H1 (cell line): Measurements from ENCODE around the gene DAPK1. TPM values are rescaled to one million over a fixed set of nuclear protein-coding genes. Genes with fewer than 3 reads are reported as not detected.

Experiments
- CBX5 ChIP-seq: fragments of 300-800, 300-1000 bp; sonication (generic); IDR thresholded peaks from 2 replicates; pipeline ENCODE4 v1.7.1; 2016; ENCODE audit warnings: antibody characterized with exemption, low read length, low read depth
- polyA plus RNA-seq, 7 experiments: library from polyadenylated mRNA; depleted of rRNA in 3 of 7; stranded (reverse) in 5 of 7; unstranded in 2 of 7; fragments of >200 nt in 5 of 7; fragments of 200-250 nt in 2 of 7; gene quantifications; 1 replicate in 5 of 7; 2 replicates in 1 of 7; 4 replicates in 1 of 7; pipeline versions ENCODE4 v1.2.1 to v1.2.3, GENCODE V29; 2011 to 2013; ENCODE audit warnings: missing spikeins in 2 of 7, mixed read lengths in 2 of 7
- total RNA-seq: library from RNA; stranded (reverse); fragmentation: NEBNext Ultra II Directional; extraction: Animal tissue kit (Norgen Biotek cat#: 25700); gene quantifications from 2 replicates; pipeline ENCODE4 v1.2.1, GENCODE V29; 2021
- TF ChIP-seq, protein P1 (sequence below): IDR thresholded peaks from 2 replicates; pipeline ENCODE4 v1.6.1; 2012; ENCODE audit warnings: low read length, inconsistent platforms

The DAPK1 gene
- total and polyA plus RNA-seq, 2 of the 8 experiments (the other 6 are each of a cell fraction or from before 2014, with no cell fraction given) = 62.4 to 131 TPM

DNA sequence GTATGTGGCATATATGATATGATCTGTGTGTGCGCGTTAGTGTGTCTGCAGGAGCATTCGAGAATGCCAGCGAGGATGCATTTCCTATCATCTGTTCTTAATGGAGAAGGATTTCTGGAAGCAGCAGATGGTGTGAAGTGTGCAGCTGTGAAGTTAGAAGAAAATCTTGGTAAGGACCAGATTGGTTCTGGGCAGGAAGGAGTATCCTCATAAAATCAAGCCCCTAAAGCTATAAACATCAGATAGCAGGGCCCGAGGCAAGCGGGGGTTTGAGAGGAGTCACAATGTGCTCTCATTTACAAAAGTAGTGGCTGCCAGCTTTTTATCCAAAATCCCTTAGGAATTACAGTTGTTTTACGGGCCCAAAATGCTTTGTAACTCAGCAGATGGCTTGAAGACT is 40.0 kb downstream of the DAPK1 start (continued):
- TF ChIP-seq, protein P1, sequence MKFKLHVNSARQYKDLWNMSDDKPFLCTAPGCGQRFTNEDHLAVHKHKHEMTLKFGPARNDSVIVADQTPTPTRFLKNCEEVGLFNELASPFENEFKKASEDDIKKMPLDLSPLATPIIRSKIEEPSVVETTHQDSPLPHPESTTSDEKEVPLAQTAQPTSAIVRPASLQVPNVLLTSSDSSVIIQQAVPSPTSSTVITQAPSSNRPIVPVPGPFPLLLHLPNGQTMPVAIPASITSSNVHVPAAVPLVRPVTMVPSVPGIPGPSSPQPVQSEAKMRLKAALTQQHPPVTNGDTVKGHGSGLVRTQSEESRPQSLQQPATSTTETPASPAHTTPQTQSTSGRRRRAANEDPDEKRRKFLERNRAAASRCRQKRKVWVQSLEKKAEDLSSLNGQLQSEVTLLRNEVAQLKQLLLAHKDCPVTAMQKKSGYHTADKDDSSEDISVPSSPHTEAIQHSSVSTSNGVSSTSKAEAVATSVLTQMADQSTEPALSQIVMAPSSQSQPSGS = no peak
- no peak for TF ChIP-seq CBX5
